Endodermal cell (in vitro differentiated cells): ENCODE data around the gene ANKS1B. TPM values are rescaled to one million over a fixed set of nuclear protein-coding genes. Genes with fewer than 3 reads are reported as not detected.

Source experiments
- DNase-seq: peaks from one replicate; pipeline ENCODE4 v3.0.0-alpha.2; 2017
- H3K27ac ChIP-seq: 2 replicates; pipeline ENCODE4 v1.5.1; 2013; ENCODE audit warnings: mild to moderate bottlenecking, low read depth, low read length, moderate library complexity
- H3K27me3 ChIP-seq: 2 replicates; pipeline ENCODE4 v1.6.1; 2013; ENCODE audit warnings: mild to moderate bottlenecking, low read length, moderate library complexity; ENCODE audit not compliant: insufficient read depth, control insufficient read depth, poor library complexity, severe bottlenecking
- H3K36me3 ChIP-seq: 2 replicates; pipeline ENCODE4 v1.7.0; 2013; ENCODE audit warnings: mild to moderate bottlenecking, low read length, moderate library complexity; ENCODE audit not compliant: control insufficient read depth, insufficient read depth
- H3K4me1 ChIP-seq: one replicate; pipeline ENCODE4 v1.7.0; 2013; ENCODE audit warnings: low read length; ENCODE audit not compliant: control insufficient read depth, insufficient read depth
- H3K4me3 ChIP-seq: 2 replicates; pipeline ENCODE4 v1.5.1; 2013; ENCODE audit warnings: mild to moderate bottlenecking, low read length, moderate library complexity
- H3K9ac ChIP-seq: 2 replicates; pipeline ENCODE4 v1.6.1; 2013; ENCODE audit warnings: mild to moderate bottlenecking, low read length, moderate library complexity; ENCODE audit not compliant: poor library complexity, severe bottlenecking; ENCODE audit errors: extremely low read depth
- H3K9me3 ChIP-seq: 2 replicates; pipeline ENCODE4 v1.6.1; 2013; ENCODE audit warnings: mild to moderate bottlenecking, low read length, moderate library complexity; ENCODE audit not compliant: control insufficient read depth
- H3K27ac Mint-ChIP-seq: 2 replicates; pipeline ENCODE4 v1.8.0; 2020; ENCODE audit warnings: mixed read lengths
- H3K27me3 Mint-ChIP-seq: 2 replicates; pipeline ENCODE4 v1.8.0; 2021; ENCODE audit warnings: mild to moderate bottlenecking, mixed read lengths; ENCODE audit not compliant: insufficient read depth
- H3K36me3 Mint-ChIP-seq: 2 replicates; pipeline ENCODE4 v1.8.0; 2020; ENCODE audit warnings: low read depth, mixed read lengths
- H3K4me1 Mint-ChIP-seq: 2 replicates; pipeline ENCODE4 v1.8.0; 2020; ENCODE audit warnings: mixed read lengths
- H3K4me3 Mint-ChIP-seq: 2 replicates; pipeline ENCODE4 v1.8.0; 2020; ENCODE audit warnings: mild to moderate bottlenecking, moderate library complexity, mixed read lengths
- H3K9me3 Mint-ChIP-seq: 2 replicates; pipeline ENCODE4 v1.8.0; 2020; ENCODE audit warnings: mild to moderate bottlenecking, mixed read lengths
- WGBS, 2 experiments: methylation state at CpG; one replicate each; pipeline versions ENCODE4 v1.1.5 to v1.1.7; 2013; ENCODE audit warnings: missing lambda C conversion rate in 2 of 2, mixed read lengths in 1 of 2; ENCODE audit not compliant: insufficient coverage in 1 of 2, insufficient read length in 1 of 2; 5-methylcytosine and 5-hydroxymethylcytosine counted together
- total RNA-seq, 2 donors: library from RNA; stranded (reverse); fragmentation: NEBNext Ultra II Directional in 1 of 2; extraction: Animal tissue kit (Norgen Biotek cat#: 25700) in 1 of 2; gene quantifications; 2 replicates in 1 of 2; 3 replicates in 1 of 2; pipeline ENCODE4 v1.2.1, GENCODE V29; 2021
- TF ChIP-seq, protein P1 (sequence below): fragments of 200-600 bp; sonication (generic); conservative IDR thresholded peaks from 2 replicates; pipeline ENCODE4 v1.5.0; 2021; ENCODE audit warnings: antibody characterized with exemption, mild to moderate bottlenecking

ANKS1B gene
- total RNA-seq, 2 donors from 2014 or later, result 28.5 to 65.8 TPM

DNA sequence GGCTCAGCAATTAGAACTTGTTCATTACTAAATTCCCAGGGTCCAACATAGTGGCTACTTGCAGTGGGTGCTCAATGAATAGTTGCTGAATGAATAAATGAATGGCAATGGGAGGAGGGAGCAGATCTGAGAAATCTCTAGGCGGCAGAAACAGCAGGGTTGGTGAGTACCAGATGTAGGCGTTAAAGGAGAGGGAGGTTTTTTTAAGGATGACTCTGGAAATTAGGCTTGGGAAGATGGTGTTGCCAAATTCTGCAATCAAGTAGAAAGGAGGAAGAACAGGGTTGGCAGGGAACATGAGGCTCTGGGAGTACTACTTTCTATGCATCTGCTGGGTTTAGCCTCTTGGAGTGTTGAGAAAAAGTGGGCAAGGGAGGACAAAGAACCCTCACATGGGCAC, 1132.6 kb downstream of the ANKS1B start:
- peaks cover 33% of the 10 kb centered on the region for H3K4me1 Mint-ChIP-seq
- H3K27me3 Mint-ChIP-seq, result no peaks in the 10 kb centered on the region
- H3K27me3 ChIP-seq, result no peaks in the 10 kb centered on the region
- no peak overlapping the region for H3K4me3 Mint-ChIP-seq
- peaks cover 17% of the 10 kb centered on the region for H3K4me1 ChIP-seq
- no peaks in the 10 kb centered on the region for H3K9me3 ChIP-seq
- H3K9ac ChIP-seq, result no peak overlapping the region
- no peaks in the 10 kb centered on the region for H3K9me3 Mint-ChIP-seq
- H3K36me3 ChIP-seq, result peaks cover 7% of the 10 kb centered on the region
- 91 to 95% methylated on average over 2 of the region's 2 CpGs for WGBS, 2 experiments
- H3K4me3 ChIP-seq, result no peak overlapping the region
- H3K36me3 Mint-ChIP-seq, result no peaks in the 10 kb centered on the region
- no peak overlapping the region for H3K27ac Mint-ChIP-seq
- no peak for DNase-seq
- no peak overlapping the region for H3K27ac ChIP-seq
- TF ChIP-seq, protein P1, sequence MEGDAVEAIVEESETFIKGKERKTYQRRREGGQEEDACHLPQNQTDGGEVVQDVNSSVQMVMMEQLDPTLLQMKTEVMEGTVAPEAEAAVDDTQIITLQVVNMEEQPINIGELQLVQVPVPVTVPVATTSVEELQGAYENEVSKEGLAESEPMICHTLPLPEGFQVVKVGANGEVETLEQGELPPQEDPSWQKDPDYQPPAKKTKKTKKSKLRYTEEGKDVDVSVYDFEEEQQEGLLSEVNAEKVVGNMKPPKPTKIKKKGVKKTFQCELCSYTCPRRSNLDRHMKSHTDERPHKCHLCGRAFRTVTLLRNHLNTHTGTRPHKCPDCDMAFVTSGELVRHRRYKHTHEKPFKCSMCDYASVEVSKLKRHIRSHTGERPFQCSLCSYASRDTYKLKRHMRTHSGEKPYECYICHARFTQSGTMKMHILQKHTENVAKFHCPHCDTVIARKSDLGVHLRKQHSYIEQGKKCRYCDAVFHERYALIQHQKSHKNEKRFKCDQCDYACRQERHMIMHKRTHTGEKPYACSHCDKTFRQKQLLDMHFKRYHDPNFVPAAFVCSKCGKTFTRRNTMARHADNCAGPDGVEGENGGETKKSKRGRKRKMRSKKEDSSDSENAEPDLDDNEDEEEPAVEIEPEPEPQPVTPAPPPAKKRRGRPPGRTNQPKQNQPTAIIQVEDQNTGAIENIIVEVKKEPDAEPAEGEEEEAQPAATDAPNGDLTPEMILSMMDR, result no peak

DNA sequence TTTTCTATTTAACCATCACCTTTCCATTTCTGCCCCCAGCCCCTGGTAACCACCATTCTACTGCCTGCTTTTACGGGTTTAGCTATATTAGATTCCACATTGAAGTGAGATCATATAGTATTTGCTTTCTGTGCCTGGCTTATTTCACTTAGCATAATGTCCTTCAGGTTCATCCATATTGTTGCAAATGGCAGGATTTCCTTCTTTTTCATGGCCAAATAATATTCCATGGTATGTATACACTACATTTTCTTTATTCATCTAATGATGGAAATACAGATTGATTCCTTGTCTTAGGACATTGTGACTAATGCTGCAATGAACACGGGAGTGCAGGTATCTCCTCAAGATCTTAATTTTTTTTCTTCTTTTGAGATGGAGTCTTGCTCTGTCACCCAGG, 1137.5 kb downstream of the ANKS1B start:
- Histone ChIP-seq H3K4me1 (peaks cover 3% of the 10 kb centered on the region), H3K9ac (no peak overlapping the region), H3K4me3 (no peak overlapping the region), H3K27ac (no peak overlapping the region), H3K9me3 (peaks cover 12% of the 10 kb centered on the region), H3K27me3 (no peaks in the 10 kb centered on the region), H3K36me3 (peaks cover 18% of the 10 kb centered on the region)
- Mint-ChIP-seq H3K36me3 (peaks cover 9% of the 10 kb centered on the region), H3K9me3 (peaks cover 3% of the 10 kb centered on the region), H3K27me3 (no peaks in the 10 kb centered on the region), H3K27ac (no peak overlapping the region), H3K4me3 (no peak overlapping the region), H3K4me1 (peaks cover 17% of the 10 kb centered on the region)
- WGBS, 2 experiments, result 90 to 98% methylated on average over 2 of the region's 2 CpGs
- no peak for DNase-seq
- TF ChIP-seq, protein P1, result no peak

DNA sequence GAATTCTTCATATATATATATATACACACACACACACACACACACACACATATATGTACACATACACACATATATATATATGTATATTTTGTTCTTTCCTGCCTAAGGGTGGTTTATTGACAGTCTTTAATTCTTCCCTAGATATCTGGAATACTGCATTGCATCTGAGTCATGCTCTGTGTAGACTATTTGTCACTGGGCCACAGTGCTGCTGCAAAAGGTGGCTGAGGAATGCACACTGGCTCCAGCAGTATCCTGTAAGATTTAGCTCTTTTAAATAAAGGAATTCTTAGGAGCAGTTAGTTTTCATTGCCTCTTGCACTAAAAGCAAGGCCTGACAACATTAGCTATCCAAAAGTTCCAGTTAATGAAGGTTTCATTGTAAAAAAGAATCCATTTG, 1138.8 kb downstream of the ANKS1B start:
- H3K9ac ChIP-seq, result no peak overlapping the region
- H3K4me1 ChIP-seq, result peaks cover 1% of the 10 kb centered on the region
- Mint-ChIP-seq H3K27me3 (no peaks in the 10 kb centered on the region), H3K4me1 (peaks cover 15% of the 10 kb centered on the region), H3K9me3 (peaks cover 13% of the 10 kb centered on the region), H3K27ac (no peak overlapping the region), H3K36me3 (peaks cover 11% of the 10 kb centered on the region), H3K4me3 (no peak overlapping the region)
- H3K27ac ChIP-seq, result no peak overlapping the region
- DNase-seq, result no peak
- TF ChIP-seq, protein P1, result no peak
- H3K9me3 ChIP-seq, result peaks cover 18% of the 10 kb centered on the region
- peaks cover 18% of the 10 kb centered on the region for H3K36me3 ChIP-seq
- H3K27me3 ChIP-seq, result no peaks in the 10 kb centered on the region
- H3K4me3 ChIP-seq, result no peak overlapping the region
